K562 (cell line): Measurements from ENCODE around the gene MALAT1. TPM values are rescaled to one million over a fixed set of nuclear protein-coding genes. Genes with fewer than 3 reads are reported as not detected.
A peak's percentile ranks its signal among the peaks of the same experiment; 100 is the strongest.

ENCODE experiments used
- ATF3 ChIP-seq, 2 experiments: fragments of 450-650 bp in 1 of 2; sonication (generic) in 1 of 2; formaldehyde crosslinking in 1 of 2; IDR thresholded peaks in 1 of 2; conservative IDR thresholded peaks in 1 of 2; 2 replicates each; pipeline versions ENCODE4 v1.6.1 to v1.8.1; 2016 to 2023; ENCODE audit warnings: mild to moderate bottlenecking in 2 of 2, moderate library complexity in 2 of 2, inconsistent platforms in 1 of 2, missing genetic modification reagents in 1 of 2
- CBFA2T3 ChIP-seq: fragments of 450-650 bp; IDR thresholded peaks from 2 replicates; pipeline ENCODE4 v1.6.1; 2017
- CGGBP1 ChIP-seq: fragments of 250-450 bp; sonication (Bioruptor Pico); IDR thresholded peaks from 2 replicates; pipeline ENCODE4 v1.9.0; 2021; ENCODE audit warnings: mild to moderate bottlenecking
- CHD2 ChIP-seq: IDR thresholded peaks from 2 replicates; pipeline ENCODE4 v1.6.1; 2011; ENCODE audit warnings: low read depth, low read length
- DACH1 ChIP-seq: fragments of 450-650 bp; IDR thresholded peaks from 2 replicates; pipeline ENCODE4 v1.6.1; 2018; ENCODE audit not compliant: partially characterized antibody
- ETV6 ChIP-seq, 3 experiments: fragments of 150-350 bp in 1 of 3; sonication (generic) in 1 of 3; formaldehyde crosslinking in 1 of 3; IDR thresholded peaks; 2 replicates each; pipeline versions ENCODE4 v1.6.1 to v1.8.0; 2014 to 2022; ENCODE audit warnings: borderline replicate concordance in 2 of 3, low read depth in 2 of 3, antibody characterized with exemption in 1 of 3, low read length in 1 of 3, mild to moderate bottlenecking in 1 of 3, missing genetic modification reagents in 1 of 3
- GTF2F1 ChIP-seq: IDR thresholded peaks from 2 replicates; pipeline ENCODE4 v1.6.1; 2011; ENCODE audit warnings: low read depth, low read length, improper control_type of control experiment
- HMG20A ChIP-seq: fragments of 450-650 bp; formaldehyde crosslinking; conservative IDR thresholded peaks from 2 replicates; pipeline ENCODE4 v1.4.0; 2020; ENCODE audit warnings: mild to moderate bottlenecking, mixed read lengths
- HMGN3 ChIP-seq: IDR thresholded peaks from 2 replicates; pipeline ENCODE4 v1.6.1; 2011; ENCODE audit warnings: borderline replicate concordance, low read depth, mild to moderate bottlenecking, mixed read lengths, low read length; ENCODE audit not compliant: insufficient read length; ENCODE audit errors: extremely low read depth
- KLF1 ChIP-seq: fragments of 450-650 bp; IDR thresholded peaks from 2 replicates; pipeline ENCODE4 v1.6.1; 2016; ENCODE audit warnings: missing genetic modification characterization, missing compliant biosample characterization
- MITF ChIP-seq: IDR thresholded peaks from 2 replicates; pipeline ENCODE4 v1.6.1; 2014; ENCODE audit warnings: antibody characterized with exemption
- MTA2 ChIP-seq: fragments of 450-650 bp; IDR thresholded peaks from 2 replicates; pipeline ENCODE4 v1.6.1; 2016; ENCODE audit warnings: low read depth
- POLR2AphosphoS5 ChIP-seq: IDR thresholded peaks from 2 replicates; pipeline ENCODE4 v1.6.1; 2011; ENCODE audit warnings: mild to moderate bottlenecking, low read depth, low read length, moderate library complexity; ENCODE audit not compliant: control insufficient read depth, insufficient read depth
- POLR2G ChIP-seq: fragments of 200-400 bp; formaldehyde crosslinking; IDR thresholded peaks from 2 replicates; pipeline ENCODE4 v1.6.1; 2017; ENCODE audit warnings: low read depth, mild to moderate bottlenecking, antibody characterized with exemption, low read length, moderate library complexity
- PRDM10 ChIP-seq: fragments of 450-650 bp; IDR thresholded peaks from 2 replicates; pipeline ENCODE4 v1.6.1; 2018; ENCODE audit not compliant: partially characterized antibody
- SLC30A9 ChIP-seq: fragments of 250-450 bp; sonication (Bioruptor Pico); IDR thresholded peaks from 2 replicates; pipeline ENCODE4 v1.8.0; 2022; ENCODE audit warnings: mild to moderate bottlenecking, moderate library complexity
- THAP7 ChIP-seq: fragments of 250-450 bp; sonication (Bioruptor Pico); IDR thresholded peaks from 2 replicates; pipeline ENCODE4 v1.5.0; 2021
- U2AF1 ChIP-seq: fragments of 200-400 bp; formaldehyde crosslinking; optimal IDR thresholded peaks from 2 replicates; pipeline ENCODE3; 2017; ENCODE audit warnings: mild to moderate bottlenecking, low read depth, low read length, moderate library complexity
- ZNF707 ChIP-seq: fragments of 250-450 bp; sonication (Bioruptor Pico); conservative IDR thresholded peaks from 2 replicates; pipeline ENCODE4 v1.8.0; 2022; ENCODE audit warnings: inconsistent platforms, mild to moderate bottlenecking, moderate library complexity
- polyA plus RNA-seq, 8 experiments: library from polyadenylated mRNA; depleted of rRNA in 4 of 8; stranded (reverse) in 5 of 8; unstranded in 3 of 8; fragments of >200 nt; fragmentation: Nextera tagmentation in 2 of 8; fragmentation: Illumina TruSeq in 1 of 8; extraction: Ambion mirVana in 2 of 8; extraction: Trizol in 1 of 8; gene quantifications; 2 replicates each; pipeline versions ENCODE4 v1.2.1 to v1.2.3, GENCODE V29; 2011 to 2014; ENCODE audit warnings: inconsistent platforms in 1 of 8, missing spikeins in 1 of 8
- total RNA-seq, 7 experiments: library from RNA; depleted of rRNA in 6 of 7; stranded (reverse); fragments of >200 nt in 6 of 7; fragmentation: Illumina TruSeq in 2 of 7; extraction: Trizol in 2 of 7; gene quantifications; 2 replicates each; pipeline versions ENCODE4 v1.2.1 to v1.2.3, GENCODE V29; 2011 to 2021; ENCODE audit warnings: low replicate concordance in 1 of 7

Gene MALAT1
- total and polyA plus RNA-seq, 9 of the 15 experiments (the other 6 are each of a cell fraction or from before 2014, with no cell fraction given) = 363 to 8,715 (median 2,351) TPM

GRCh38 chr11:65540290-65541092 lies 41.6 kb downstream of the MALAT1 start (continued):
- TF ChIP-seq POLR2AphosphoS5 = no peak
- peak; percentile 9 for TF ChIP-seq MITF
- TF ChIP-seq POLR2G = peak; percentile 88
- no peak for TF ChIP-seq SLC30A9 (CRISPR knock-in tag)
- 0 out of 2 replicates have a peak, but pooled peaks have one; percentile 27 for TF ChIP-seq MTA2
- TF ChIP-seq CGGBP1 (CRISPR knock-in tag) = no peak
- peak; percentile 67 for TF ChIP-seq HMGN3
- no peak for TF ChIP-seq GTF2F1
- no peak for TF ChIP-seq ZNF707 (CRISPR knock-in tag)
- TF ChIP-seq HMG20A (CRISPR knock-in tag) = no peak
- no peak for TF ChIP-seq CHD2
- peak; percentile 93 for TF ChIP-seq PRDM10
- no peak; the same call in 1 of the 2 replicates for TF ChIP-seq ATF3 (IDR thresholded peaks at IDR 0.05)
- TF ChIP-seq ATF3 (CRISPR knock-in tag; conservative IDR thresholded peaks at IDR 0.05) = peak; percentile 67; the same call in 1 of the 2 replicates
- TF ChIP-seq THAP7 (CRISPR knock-in tag) = no peak
- no peak for TF ChIP-seq U2AF1
- TF ChIP-seq KLF1 (tag) = 0 out of 2 replicates have a peak, but pooled peaks have one; percentile 22
- no peak for TF ChIP-seq DACH1
- no peak for TF ChIP-seq ETV6 (IDR thresholded peaks at IDR 0.05; ENCODE audit: borderline replicate concordance in 1 of 2, low read depth in 2 of 2, low read length in 1 of 2)
- TF ChIP-seq ETV6 (CRISPR knock-in tag; IDR thresholded peaks at IDR 0.05; ENCODE audit: borderline replicate concordance) = no peak
- TF ChIP-seq CBFA2T3 = no peak
